HG02763 (cell line): ENCODE data around the gene BRF1.
"Not testable (repeated sequence)": the region's sequence is repeated elsewhere in the genome, so short reads cannot be mapped to it uniquely, and the experiment has no call there.

Source experiments
- ATAC-seq: cut with Tn5 transposase; IDR thresholded peaks from one replicate; pipeline ENCODE4 v1.9.1; 2021; ENCODE audit warnings: mild to moderate bottlenecking, moderate library complexity; ENCODE audit not compliant: unreplicated experiment

The BRF1 gene

GRCh38 chr14:105294142-105294597, 6.6 kb downstream of the BRF1 start:
- ATAC-seq, result no peak

DNA sequence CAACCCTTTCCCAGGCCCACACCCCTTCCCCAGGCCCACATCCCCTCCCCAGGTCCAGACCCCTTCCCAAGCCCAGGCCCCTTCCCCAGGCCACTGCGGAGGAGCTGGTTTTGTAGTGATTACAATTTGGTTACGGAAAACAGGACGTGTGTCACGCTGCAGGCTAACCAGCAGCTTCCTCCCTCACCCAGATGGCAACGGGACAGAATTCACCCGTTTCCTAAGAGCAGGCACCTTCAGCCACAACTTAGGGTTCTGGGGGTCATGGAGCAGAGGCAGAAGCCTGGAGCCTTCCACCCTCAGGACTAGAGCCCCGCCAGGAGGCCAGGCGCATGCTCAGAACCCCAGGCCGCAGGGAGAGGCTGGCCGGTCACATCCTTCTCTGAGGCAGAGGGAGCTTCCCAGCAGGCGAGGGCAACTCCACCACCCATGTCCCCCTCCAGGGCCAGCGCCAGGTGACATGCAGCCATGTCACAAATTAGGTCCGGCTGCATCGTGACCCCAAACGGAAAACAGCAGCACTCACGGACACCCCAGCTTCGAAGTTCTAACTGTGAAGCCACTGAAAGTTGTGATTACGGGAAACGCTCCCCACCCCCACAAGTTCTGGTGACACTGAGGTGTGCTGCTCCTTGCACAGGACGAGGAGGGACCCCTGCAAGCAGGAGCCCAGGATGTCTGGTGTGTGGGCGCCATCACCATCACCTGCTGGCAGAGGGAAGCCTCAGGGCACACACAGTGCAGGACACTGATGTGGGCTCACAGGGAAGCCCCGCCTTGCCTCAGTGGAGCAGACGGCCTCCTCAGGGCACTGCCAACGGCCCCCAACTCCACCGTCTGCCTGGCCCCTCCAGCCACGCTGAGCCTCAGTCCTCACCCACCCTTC, 7.7 kb downstream of the BRF1 start:
- ATAC-seq, result no peak

DNA sequence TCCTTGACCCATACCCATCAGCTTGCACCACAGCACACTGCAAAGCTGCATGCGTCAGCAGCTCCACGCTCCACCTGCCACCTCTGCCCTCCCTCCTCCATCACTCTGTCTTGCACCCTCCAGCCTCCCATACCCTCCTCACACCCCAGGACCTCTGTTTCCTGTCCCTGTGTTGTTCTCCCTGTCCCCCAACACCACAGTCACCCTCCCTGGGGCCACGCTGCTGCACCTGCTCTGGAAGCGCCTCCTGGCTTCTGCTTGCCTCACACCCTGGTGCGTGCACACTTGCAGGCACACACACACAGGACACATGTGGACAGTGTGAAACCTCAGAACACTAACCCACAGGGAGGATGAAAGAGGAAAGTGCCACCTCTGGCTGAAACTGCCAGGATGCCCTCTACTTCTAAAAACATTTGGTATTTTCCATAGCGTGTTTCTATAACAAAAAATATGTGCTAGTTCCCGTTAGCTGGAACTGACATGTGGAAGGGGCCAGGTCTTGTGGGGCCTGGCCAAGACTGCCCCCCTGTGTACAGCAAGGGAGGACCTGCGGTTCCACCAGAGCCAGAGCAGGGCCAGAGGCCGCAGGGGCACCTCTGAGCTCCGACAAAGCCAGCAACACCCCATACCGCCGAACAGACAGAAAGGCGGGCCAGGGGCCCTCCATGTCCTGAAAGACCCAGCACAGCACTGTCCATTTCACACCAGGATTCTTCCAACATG, 10.0 kb downstream of the BRF1 start:
- ATAC-seq, result no peak

GRCh38 chr14:105288936-105289335, 11.9 kb downstream of the BRF1 start:
- not testable (repeated sequence) for ATAC-seq

- no peak for ATAC-seq
These were observed 13.3 kb downstream of the BRF1 start for GRCh38 chr14:105287249-105288102.

- no peak for ATAC-seq
These were observed 14.0 kb downstream of the BRF1 start for GRCh38 chr14:105286759-105287144.

DNA sequence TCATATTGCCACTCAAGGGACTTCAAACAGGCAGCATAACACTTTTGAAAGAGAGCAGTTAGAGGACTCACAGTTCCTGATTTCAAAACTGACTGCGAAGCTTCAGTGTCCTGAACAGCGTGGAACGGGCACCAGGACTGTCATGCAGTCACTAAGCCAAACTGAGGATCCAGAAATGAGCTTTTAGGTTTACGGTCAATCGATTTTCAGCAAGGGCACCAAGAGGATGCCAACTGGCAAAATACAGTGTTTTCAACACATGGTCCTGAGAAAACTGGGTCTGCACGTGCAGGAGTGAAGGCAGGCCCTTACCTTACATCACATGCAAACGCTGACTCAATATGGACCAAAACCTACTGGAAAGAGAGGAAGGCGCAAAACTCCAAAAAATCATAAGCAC, 15.6 kb downstream of the BRF1 start:
- no peak for ATAC-seq

GRCh38 chr14:105283899-105284298, 16.9 kb downstream of the BRF1 start:
- no peak for ATAC-seq

DNA sequence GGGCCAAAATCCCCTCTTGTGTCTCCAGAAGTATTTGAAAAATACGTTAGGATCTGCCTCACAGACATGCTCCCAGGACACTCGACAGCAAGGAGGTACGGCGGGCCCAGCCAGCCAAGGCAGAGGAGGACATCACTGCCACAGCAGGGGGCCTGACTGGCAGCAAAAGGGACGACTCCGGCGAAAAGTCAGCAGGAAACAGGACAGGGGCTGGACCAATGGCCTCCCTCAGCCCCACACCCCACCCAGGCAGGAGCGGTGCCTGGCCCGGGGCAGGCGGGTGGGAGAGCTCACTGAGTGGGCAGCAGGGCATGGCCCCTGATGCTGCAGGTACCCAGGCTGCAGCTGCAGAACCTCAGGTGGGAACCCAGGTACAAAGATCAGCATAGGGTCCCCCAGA, 17.8 kb downstream of the BRF1 start:
- no peak for ATAC-seq

DNA sequence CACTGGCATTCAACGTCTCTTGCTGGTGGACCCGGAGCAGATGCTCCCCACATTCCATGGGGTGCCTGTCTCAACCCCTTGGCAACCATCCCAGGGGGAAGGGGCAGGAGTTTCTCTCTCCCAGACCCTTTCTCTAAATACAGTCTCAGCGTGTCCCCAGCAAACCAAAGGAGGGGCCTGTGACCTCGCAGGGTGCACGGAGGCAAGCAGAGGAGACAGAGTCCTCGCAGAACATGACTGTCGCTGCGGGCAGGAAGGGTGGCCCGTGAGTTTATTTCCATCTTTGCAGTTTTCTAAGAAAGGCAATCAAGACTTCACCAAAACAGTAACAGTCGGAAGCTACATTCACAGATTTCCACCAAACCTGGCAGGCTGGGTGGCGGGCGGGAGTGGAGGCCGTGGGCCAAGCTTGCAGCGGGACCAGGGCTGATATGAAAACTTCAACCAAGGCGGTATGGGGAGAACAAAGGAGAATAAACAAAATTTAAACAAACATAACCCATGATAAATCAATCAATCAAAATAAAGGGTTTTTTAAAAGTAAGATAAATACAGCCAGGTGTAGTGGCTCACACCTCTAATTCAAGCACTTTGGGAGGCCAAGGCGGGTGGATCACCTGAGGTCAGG, 18.6 kb downstream of the BRF1 start:
- ATAC-seq, result no peak

GRCh38 chr14:105281371-105282097, 19.3 kb downstream of the BRF1 start:
- ATAC-seq, result no peak

DNA sequence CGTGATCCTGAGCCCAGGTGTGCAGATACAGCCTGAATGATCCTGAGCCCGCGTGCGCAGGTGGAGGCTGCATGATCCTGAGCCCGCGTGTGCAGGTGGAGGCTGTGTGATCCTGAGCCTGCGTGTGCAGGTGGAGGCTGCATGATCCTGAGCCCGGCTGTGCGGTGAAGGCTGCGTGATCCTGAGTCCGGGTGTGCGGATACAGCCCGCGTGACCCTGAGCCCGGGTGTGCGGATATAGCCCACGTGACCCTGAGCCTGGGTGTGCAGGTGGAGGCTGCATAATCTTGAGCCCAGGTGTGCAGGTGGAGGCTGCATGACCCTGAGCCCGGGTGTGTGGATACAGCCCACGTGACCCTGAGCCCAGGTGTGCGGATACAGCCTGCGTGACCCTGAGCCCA, 20.3 kb downstream of the BRF1 start:
- ATAC-seq, result no peak

- ATAC-seq, result no peak
These were observed 21.0 kb downstream of the BRF1 start for GRCh38 chr14:105279642-105280361.

GRCh38 chr14:105277448-105277847, 23.4 kb downstream of the BRF1 start:
- not testable (repeated sequence) for ATAC-seq

DNA sequence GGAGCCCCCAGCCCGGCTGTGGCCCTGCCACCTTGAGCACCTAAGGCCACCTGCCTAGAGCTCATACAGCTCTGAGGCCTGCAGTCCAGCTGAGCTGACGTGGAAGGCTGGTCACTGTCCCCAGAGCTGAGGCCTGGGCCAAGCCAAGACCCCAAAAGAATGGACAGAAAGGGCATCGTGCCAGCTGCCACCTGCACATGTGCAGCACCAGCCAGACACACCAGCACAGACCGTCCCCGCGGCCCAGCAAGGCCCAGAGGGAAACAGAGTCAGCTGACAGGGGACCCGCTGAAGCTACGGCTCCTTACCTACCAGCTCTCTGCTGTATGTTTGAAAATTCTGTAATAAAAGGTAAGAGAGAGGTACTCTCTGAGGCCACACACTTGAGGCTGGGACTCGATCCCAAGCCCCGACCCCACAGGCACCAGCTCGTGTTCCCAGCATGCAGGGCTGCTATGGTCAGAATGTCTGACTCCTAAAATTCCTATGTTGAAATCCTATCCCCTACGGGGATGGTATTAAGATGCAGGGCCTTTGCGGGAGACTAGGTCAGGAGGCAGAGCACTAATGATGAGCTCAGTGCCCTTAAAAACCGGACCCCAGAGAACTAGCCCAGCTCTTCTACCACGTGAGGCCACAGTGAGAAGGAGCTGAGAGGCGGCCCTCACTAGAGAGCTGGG, 25.4 kb downstream of the BRF1 start:
- no peak for ATAC-seq

GRCh38 chr14:105274637-105275036, 26.2 kb downstream of the BRF1 start:
- no peak for ATAC-seq

DNA sequence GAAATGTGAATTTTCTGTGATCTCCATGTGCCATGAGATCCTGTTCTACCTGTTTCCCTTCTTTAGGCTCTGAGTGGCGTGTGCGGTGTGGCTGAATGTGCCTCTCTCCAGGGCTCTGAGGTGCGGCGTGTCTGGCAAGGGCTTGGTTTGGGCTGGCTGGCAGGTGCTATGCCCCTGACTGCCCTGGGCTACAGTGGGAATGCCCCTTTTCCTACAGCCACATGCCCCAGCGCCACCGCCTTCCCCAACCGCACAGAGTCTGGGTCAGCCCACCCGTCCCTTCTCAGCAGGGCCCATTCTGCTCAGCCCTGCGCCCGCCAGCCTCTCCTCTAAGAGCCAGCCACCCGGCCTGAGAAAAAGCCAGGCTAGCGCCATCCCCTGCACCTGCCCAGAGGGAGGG, 27.7 kb downstream of the BRF1 start:
- ATAC-seq, result no peak

DNA sequence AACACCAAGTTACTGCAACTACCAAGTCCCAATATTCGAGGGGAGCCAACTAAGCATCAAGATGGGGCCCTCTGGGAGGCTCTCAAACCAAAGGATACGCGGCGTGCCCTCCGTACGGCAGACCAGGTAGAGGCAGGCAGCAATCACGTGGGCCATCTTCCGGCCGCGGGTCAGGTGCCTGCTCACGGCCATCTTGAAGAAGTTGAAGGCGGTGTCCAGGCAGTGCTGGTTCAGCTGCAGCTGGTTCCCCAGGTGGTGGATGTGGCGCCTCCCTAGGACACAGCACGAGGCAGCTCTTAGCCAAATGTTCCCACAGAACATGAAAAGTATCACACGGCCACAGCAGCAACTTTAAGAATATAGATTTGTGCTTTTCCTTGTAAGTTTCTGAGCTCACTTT, 28.2 kb downstream of the BRF1 start:
- ATAC-seq, result no peak
